ENCODE data around the gene ADAMTS2. TPM values are rescaled to one million over a fixed set of nuclear protein-coding genes. Genes with fewer than 3 reads are reported as not detected.

The ADAMTS2 gene
- total RNA-seq, 2 experiments from 2014 or later, result not detected

GRCh38 chr5:179127136-179128040 lies 217.9 kb downstream of the ADAMTS2 start:
- CTCF ChIA-PET, result no interaction called here
- intact Hi-C loops (cut with micrococcal nuclease), result no loop called here
- Mint-ChIP-seq H3K4me1 (ENCODE audit: low read depth) (no peaks in the 10 kb centered on the region), H3K36me3 (no peaks in the 10 kb centered on the region), H3K4me3 (no peak overlapping the region), H3K27me3 (peaks cover 1% of the 10 kb centered on the region), H3K9me3 (no peaks in the 10 kb centered on the region), H3K27ac (no peak overlapping the region)
- POLR2A ChIA-PET, result no interaction called here
- no peak for DNase-seq

DNA sequence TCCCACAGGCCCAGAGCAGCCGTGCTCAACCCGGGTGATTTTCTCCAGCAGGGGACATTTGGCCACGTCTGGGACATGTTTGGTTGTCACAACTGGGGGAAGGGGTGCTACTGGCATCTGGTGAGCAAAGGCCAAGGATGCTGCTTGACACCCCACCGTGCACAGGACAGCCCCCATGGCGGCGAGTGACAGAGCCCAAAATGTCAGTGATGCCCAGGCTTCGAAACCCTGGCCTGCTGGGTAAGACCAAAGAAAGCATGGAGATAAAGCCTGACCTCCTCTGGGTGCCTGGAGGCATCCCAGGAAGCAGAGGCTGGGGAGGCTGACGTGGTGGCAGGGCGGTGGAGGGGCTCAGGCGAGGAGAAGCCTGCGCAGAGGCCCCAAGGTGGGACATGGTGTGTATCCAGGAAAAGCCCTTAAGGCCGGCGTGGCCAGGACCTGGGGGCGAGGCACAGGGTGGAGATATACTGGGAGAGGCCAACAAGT lies 218.7 kb downstream of the ADAMTS2 start:
- no peak for DNase-seq
- CTCF ChIA-PET, result no interaction called here
- intact Hi-C loops (cut with micrococcal nuclease), result no loop called here
- Mint-ChIP-seq H3K27me3 (peaks cover 1% of the 10 kb centered on the region), H3K4me1 (ENCODE audit: low read depth) (no peaks in the 10 kb centered on the region), H3K4me3 (no peak overlapping the region), H3K27ac (no peak overlapping the region), H3K36me3 (no peaks in the 10 kb centered on the region), H3K9me3 (no peaks in the 10 kb centered on the region)
- POLR2A ChIA-PET, result no interaction called here

GRCh38 chr5:179125789-179126505 lies 219.3 kb downstream of the ADAMTS2 start:
- Mint-ChIP-seq H3K36me3 (no peaks in the 10 kb centered on the region), H3K4me3 (no peak overlapping the region), H3K4me1 (ENCODE audit: low read depth) (no peaks in the 10 kb centered on the region), H3K9me3 (no peaks in the 10 kb centered on the region), H3K27ac (no peak overlapping the region), H3K27me3 (peaks cover 1% of the 10 kb centered on the region)
- DNase-seq, result peak; percentile 5
- POLR2A ChIA-PET, result interaction anchor here (0.7 kb wide), 1 partner anchor 10 kb away, joined by 3 read pairs; no protein-coding TSS in a partner anchor
- CTCF ChIA-PET, result no interaction called here
- intact Hi-C loops (cut with micrococcal nuclease), result no loop called here

- Mint-ChIP-seq H3K4me3 (no peak overlapping the region), H3K36me3 (no peaks in the 10 kb centered on the region), H3K27me3 (peaks cover 1% of the 10 kb centered on the region), H3K4me1 (ENCODE audit: low read depth) (no peaks in the 10 kb centered on the region), H3K9me3 (no peaks in the 10 kb centered on the region), H3K27ac (no peak overlapping the region)
- ChIA-PET POLR2A (interaction anchor here (0.7 kb wide), 1 partner anchor 9 kb away, joined by 3 read pairs; no protein-coding TSS in a partner anchor), CTCF (no interaction called here)
- intact Hi-C loops (cut with micrococcal nuclease), result no loop called here
- DNase-seq, result peak; percentile 3
Observed at GRCh38 chr5:179124853-179125788, 220.1 kb downstream of the ADAMTS2 start.

- intact Hi-C loops (cut with micrococcal nuclease), result no loop called here
- no peaks in the 10 kb centered on the region for H3K36me3 Mint-ChIP-seq
- DNase-seq, result peak; percentile 1
- CTCF ChIA-PET, result no interaction called here
- no peak overlapping the region for H3K27ac Mint-ChIP-seq
- H3K4me3 Mint-ChIP-seq, result no peak overlapping the region
- H3K4me1 Mint-ChIP-seq (ENCODE audit: low read depth), result no peaks in the 10 kb centered on the region
- H3K27me3 Mint-ChIP-seq, result peaks cover 1% of the 10 kb centered on the region
- POLR2A ChIA-PET, result no interaction called here
- H3K9me3 Mint-ChIP-seq, result no peaks in the 10 kb centered on the region
Observed at GRCh38 chr5:179124273-179124852, 220.9 kb downstream of the ADAMTS2 start.

GRCh38 chr5:179123491-179124272 lies 221.6 kb downstream of the ADAMTS2 start:
- POLR2A ChIA-PET, result no interaction called here
- H3K27me3 Mint-ChIP-seq, result peaks cover 1% of the 10 kb centered on the region
- no peaks in the 10 kb centered on the region for H3K9me3 Mint-ChIP-seq
- no peaks in the 10 kb centered on the region for H3K36me3 Mint-ChIP-seq
- H3K4me3 Mint-ChIP-seq, result no peak overlapping the region
- H3K4me1 Mint-ChIP-seq (ENCODE audit: low read depth), result no peaks in the 10 kb centered on the region
- no peak overlapping the region for H3K27ac Mint-ChIP-seq
- no peak for DNase-seq
- intact Hi-C loops (cut with micrococcal nuclease), result no loop called here
- CTCF ChIA-PET, result no interaction called here

- H3K4me1 Mint-ChIP-seq (ENCODE audit: low read depth), result no peaks in the 10 kb centered on the region
- H3K27ac Mint-ChIP-seq, result no peak overlapping the region
- no peaks in the 10 kb centered on the region for H3K36me3 Mint-ChIP-seq
- H3K4me3 Mint-ChIP-seq, result no peak overlapping the region
- ChIA-PET CTCF (no interaction called here), POLR2A (no interaction called here)
- intact Hi-C loops (cut with micrococcal nuclease), result no loop called here
- H3K27me3 Mint-ChIP-seq, result peaks cover 1% of the 10 kb centered on the region
- no peaks in the 10 kb centered on the region for H3K9me3 Mint-ChIP-seq
- no peak for DNase-seq
Observed at GRCh38 chr5:179123109-179123426, 222.2 kb downstream of the ADAMTS2 start.

DNA sequence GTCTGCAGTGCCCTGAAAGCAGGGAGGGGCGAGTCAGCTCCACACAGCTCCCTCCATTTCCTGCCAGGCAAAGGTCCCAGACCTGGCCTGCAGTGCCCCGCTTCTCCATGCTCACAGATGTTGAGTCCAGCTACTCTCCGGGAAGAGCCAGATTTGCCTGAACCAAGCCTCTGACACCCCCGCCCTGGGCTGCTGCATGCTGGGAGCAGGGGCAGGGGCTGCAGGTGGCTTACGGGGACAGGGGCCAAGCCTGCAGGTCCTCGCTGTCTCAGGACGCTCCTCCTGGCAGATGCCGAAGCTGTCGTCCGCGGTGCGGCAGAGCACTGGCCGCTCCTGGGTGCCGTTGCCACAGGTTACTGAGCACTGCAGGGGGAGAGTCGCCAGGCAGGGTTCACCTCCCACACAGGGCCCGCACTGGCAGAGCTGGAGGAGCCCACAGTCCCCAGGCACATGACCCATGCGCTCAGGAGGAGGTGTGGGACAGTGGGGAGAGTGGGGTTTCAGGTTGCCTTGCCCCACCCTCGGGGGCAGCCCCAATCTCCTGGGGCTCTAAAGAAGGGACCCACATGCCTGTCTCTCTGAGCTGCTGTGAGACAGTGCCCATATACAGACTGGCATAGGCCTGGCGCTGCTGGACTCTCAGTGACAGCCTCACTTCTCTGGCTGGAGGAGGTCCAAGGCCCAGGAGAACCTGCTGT lies 222.7 kb downstream of the ADAMTS2 start:
- ChIA-PET POLR2A (no interaction called here), CTCF (no interaction called here)
- H3K9me3 Mint-ChIP-seq, result no peaks in the 10 kb centered on the region
- H3K27ac Mint-ChIP-seq, result no peak overlapping the region
- no peak overlapping the region for H3K4me3 Mint-ChIP-seq
- no peaks in the 10 kb centered on the region for H3K4me1 Mint-ChIP-seq (ENCODE audit: low read depth)
- peaks cover 1% of the 10 kb centered on the region for H3K27me3 Mint-ChIP-seq
- H3K36me3 Mint-ChIP-seq, result no peaks in the 10 kb centered on the region
- intact Hi-C loops (cut with micrococcal nuclease), result no loop called here
- no peak for DNase-seq

DNA sequence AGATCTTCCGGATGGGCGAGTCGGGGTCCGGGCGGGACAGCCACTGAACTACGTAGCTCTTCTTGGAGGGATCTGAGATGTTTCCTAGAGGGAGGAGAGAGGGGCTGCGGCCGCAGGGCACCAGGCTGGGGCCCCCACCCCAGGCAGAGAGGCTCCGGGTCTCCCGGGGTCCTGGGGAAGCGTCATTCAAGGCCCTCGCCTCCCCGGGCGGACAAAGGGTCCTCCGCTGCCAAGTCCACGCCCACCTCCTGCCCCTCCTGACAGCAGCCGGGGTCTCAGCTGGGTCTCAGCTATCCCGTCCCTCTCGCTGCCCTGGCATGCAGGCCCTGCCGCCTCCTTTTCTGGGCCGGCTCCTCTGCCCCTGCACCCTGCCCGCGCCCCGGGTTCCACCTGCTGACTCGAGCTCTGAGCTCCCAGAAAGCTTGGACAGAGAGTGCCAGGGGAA lies 223.6 kb downstream of the ADAMTS2 start:
- DNase-seq, result no peak
- POLR2A ChIA-PET, result no interaction called here
- no peaks in the 10 kb centered on the region for H3K9me3 Mint-ChIP-seq
- H3K4me3 Mint-ChIP-seq, result no peak overlapping the region
- no peaks in the 10 kb centered on the region for H3K4me1 Mint-ChIP-seq (ENCODE audit: low read depth)
- CTCF ChIA-PET, result no interaction called here
- intact Hi-C loops (cut with micrococcal nuclease), result no loop called here
- no peak overlapping the region for H3K27ac Mint-ChIP-seq
- no peaks in the 10 kb centered on the region for H3K36me3 Mint-ChIP-seq
- no peaks in the 10 kb centered on the region for H3K27me3 Mint-ChIP-seq

DNA sequence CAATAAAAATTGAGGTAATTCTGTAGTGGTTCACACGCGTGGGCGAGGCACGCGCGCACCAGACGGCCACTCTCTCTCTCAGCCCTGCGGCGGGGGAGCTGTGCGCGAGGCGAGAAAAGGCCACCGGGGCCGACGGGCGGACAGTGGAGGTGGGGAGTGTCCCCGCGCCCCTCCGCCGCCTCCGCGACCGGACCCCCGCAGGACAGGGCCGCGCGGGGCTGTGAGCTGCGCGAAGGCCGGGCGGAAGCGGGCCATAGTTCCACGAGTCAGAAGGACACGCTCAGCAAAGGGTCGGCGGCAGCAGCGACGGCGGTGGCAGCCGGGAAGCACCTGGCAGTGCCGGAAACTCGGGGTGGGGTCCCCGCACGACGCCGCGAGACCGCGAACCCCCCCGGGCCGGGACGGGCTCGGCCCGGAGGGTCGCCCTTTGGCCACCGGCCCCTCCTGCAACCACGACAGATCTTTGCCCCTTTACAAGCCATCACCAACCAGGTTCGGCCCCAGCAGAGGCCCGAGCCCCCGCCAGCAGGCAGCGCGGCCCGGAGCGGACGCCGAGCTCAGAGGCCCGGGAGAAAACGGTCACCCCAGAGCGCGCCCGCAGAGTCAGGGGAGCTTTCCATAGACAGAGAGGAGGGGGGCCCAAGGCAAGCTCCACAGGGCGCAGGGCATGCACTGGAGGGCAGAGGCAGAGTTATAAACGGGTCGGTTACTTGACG lies 224.2 kb downstream of the ADAMTS2 start:
- no peak for DNase-seq
- Mint-ChIP-seq H3K27me3 (peaks cover 1% of the 10 kb centered on the region), H3K27ac (no peak overlapping the region), H3K4me3 (no peak overlapping the region), H3K36me3 (no peaks in the 10 kb centered on the region), H3K4me1 (ENCODE audit: low read depth) (no peaks in the 10 kb centered on the region), H3K9me3 (peaks cover 3% of the 10 kb centered on the region)
- POLR2A ChIA-PET, result no interaction called here
- intact Hi-C loops (cut with micrococcal nuclease), result no loop called here
- CTCF ChIA-PET, result no interaction called here
